Left lung (tissue), 10 donors: ENCODE data around the gene KIAA0232. TPM values are rescaled to one million over a fixed set of nuclear protein-coding genes. Genes with fewer than 3 reads are reported as not detected.
A peak's percentile ranks its signal among the peaks of the same experiment; 100 is the strongest.

ENCODE experiments used
- ATAC-seq: fragments of 200-7000 bp; cut with Tn5 transposase; one replicate; pipeline ENCODE4 v1.9.1; 2020; ENCODE audit warnings: moderate library complexity
- DNase-seq, 4 donors: peaks; one replicate each; pipeline ENCODE4 v3.0.0-alpha.2; 2013 to 2020
- H3K27ac ChIP-seq, 2 donors: fragments of 200-600 bp; sonication (generic) in 1 of 2; one replicate each; pipeline versions ENCODE4 v1.5.0 to v1.8.0; 2020 to 2021
- H3K27me3 ChIP-seq, 2 donors: fragments of 200-600 bp; sonication (generic) in 1 of 2; one replicate each; pipeline versions ENCODE4 v1.5.0 to v1.8.0; 2020 to 2021
- H3K36me3 ChIP-seq, 2 donors: fragments of 200-600 bp; sonication (generic) in 1 of 2; one replicate each; pipeline versions ENCODE4 v1.5.0 to v1.8.0; 2020 to 2021
- H3K4me1 ChIP-seq, 2 donors: fragments of 200-600 bp; one replicate each; pipeline ENCODE4 v1.8.0; 2021
- H3K4me3 ChIP-seq, 2 donors: fragments of 200-600 bp; sonication (generic) in 1 of 2; one replicate each; pipeline versions ENCODE4 v1.5.0 to v1.8.0; 2020 to 2021; ENCODE audit warnings: mild to moderate bottlenecking in 1 of 2
- H3K9me3 ChIP-seq, 2 donors: fragments of 200-600 bp; sonication (generic) in 1 of 2; one replicate each; pipeline versions ENCODE4 v1.5.0 to v1.8.0; 2020 to 2021
- CTCF ChIP-seq, 2 donors: fragments of 200-600 bp; sonication (generic) in 1 of 2; IDR thresholded peaks; one replicate each; pipeline versions ENCODE4 v1.5.0 to v1.8.0; 2021; ENCODE audit warnings: antibody characterized with exemption in 2 of 2
- intact Hi-C, 2 donors: fragments of 100-400 bp; cut with DNase I; formaldehyde crosslinking; loops; one replicate each; pipeline versions ENCODE4 v1.11.2 to v1.14.2; 2022
- polyA plus RNA-seq, 6 donors: library from polyadenylated mRNA; unstranded; fragments of 120-200 nt; gene quantifications; one replicate each; pipeline ENCODE4 v1.2.1, GENCODE V29; 2013; ENCODE audit not compliant: insufficient read length in 6 of 6
- total RNA-seq, 2 donors: library from RNA; stranded (reverse); fragmentation: NEBNext Ultra II Directional; extraction: Animal tissue kit (Norgen Biotek cat#: 25700); gene quantifications; one replicate each; pipeline ENCODE4 v1.2.1, GENCODE V29; 2021
- donor health status: DM: no; HTN: yes; CAD: no.
- donor health status: DM: no; HTN: no; CAD: no.

KIAA0232 gene
- total and polyA plus RNA-seq, 8 donors, result 24.3 to 34.3 (median 29.1) TPM

- no peak for TF ChIP-seq CTCF (IDR thresholded peaks at IDR 0.05)
- Histone ChIP-seq H3K27me3 (no peaks in the 10 kb centered on the region), H3K4me3 (no peak overlapping the region), H3K9me3 (no peaks in the 10 kb centered on the region), H3K27ac (peak overlapping the region; percentile 55 to 70), H3K4me1 (peaks cover 6 to 17% of the 10 kb centered on the region in 2 donors), H3K36me3 (no peaks in the 10 kb centered on the region)
- DNase-seq (peak in 1 of 4 donors; percentile 58), ATAC-seq (peak; percentile 54)
- intact Hi-C loops, result no loop called here
Observed at GRCh38 chr4:6747294-6748051, 35.1 kb upstream of the KIAA0232 start.

GRCh38 chr4:6748286-6748685 is 34.2 kb upstream of the KIAA0232 start:
- H3K4me3 ChIP-seq, result no peak overlapping the region
- DNase-seq (no peak), ATAC-seq (no peak)
- no peaks in the 10 kb centered on the region for H3K27me3 ChIP-seq
- intact Hi-C loops, result no loop called here
- peaks cover 6 to 17% of the 10 kb centered on the region in 2 donors for H3K4me1 ChIP-seq
- no peak overlapping the region for H3K27ac ChIP-seq
- no peak for TF ChIP-seq CTCF (IDR thresholded peaks at IDR 0.05)
- no peaks in the 10 kb centered on the region for H3K36me3 ChIP-seq
- H3K9me3 ChIP-seq, result no peaks in the 10 kb centered on the region

- Histone ChIP-seq H3K9me3 (no peaks in the 10 kb centered on the region), H3K4me3 (no peak overlapping the region), H3K36me3 (no peaks in the 10 kb centered on the region), H3K4me1 (peaks cover 6 to 17% of the 10 kb centered on the region in 2 donors), H3K27ac (no peak overlapping the region), H3K27me3 (no peaks in the 10 kb centered on the region)
- no peak for TF ChIP-seq CTCF (IDR thresholded peaks at IDR 0.05)
- DNase-seq (peak in 2 of 4 donors; percentile 75 to 88), ATAC-seq (peak; percentile 52)
- intact Hi-C loops, result no loop called here
Observed at GRCh38 chr4:6749340-6750171, 33.0 kb upstream of the KIAA0232 start.

GRCh38 chr4:6750286-6751221 is 32.0 kb upstream of the KIAA0232 start:
- Histone ChIP-seq H3K27me3 (no peaks in the 10 kb centered on the region), H3K36me3 (no peaks in the 10 kb centered on the region), H3K9me3 (no peaks in the 10 kb centered on the region), H3K4me3 (no peak overlapping the region), H3K4me1 (peaks cover 6 to 17% of the 10 kb centered on the region in 2 donors), H3K27ac (no peak overlapping the region)
- no peak for ATAC-seq
- intact Hi-C loops, result no loop called here
- no peak for DNase-seq
- no peak for TF ChIP-seq CTCF (IDR thresholded peaks at IDR 0.05)
